Lower leg skin (tissue), 4 donors: ENCODE measurements around the gene THOC5. TPM values are rescaled to one million over a fixed set of nuclear protein-coding genes. Genes with fewer than 3 reads are reported as not detected.

Experiments used
- DNase-seq, 2 donors: peaks; one replicate each; pipeline ENCODE4 v3.0.0-alpha.2; 2019; ENCODE audit warnings: low spot score in 2 of 2
- H3K4me3 ChIP-seq: fragments of 200-600 bp; sonication (generic); 2 replicates; pipeline ENCODE4 v1.5.1; 2017; ENCODE audit warnings: mild to moderate bottlenecking, low read depth; ENCODE audit not compliant: poor library complexity, severe bottlenecking
- POLR2A ChIP-seq, 2 donors: fragments of 450-650 bp; IDR thresholded peaks; one replicate each; pipeline ENCODE4 v1.6.1; 2016 to 2017; ENCODE audit warnings: antibody characterized with exemption in 2 of 2, mild to moderate bottlenecking in 1 of 2, moderate library complexity in 1 of 2
- WGBS, 2 donors: methylation state at CpG; one replicate each; pipeline ENCODE4 v1.1.5; 2018; 5-methylcytosine and 5-hydroxymethylcytosine counted together
- intact Hi-C: fragments of 100-400 bp; cut with DNase I; formaldehyde crosslinking; loops from one replicate; pipeline ENCODE4 v1.15.0; 2023; ENCODE audit warnings: low total_unique reads
- total RNA-seq, 4 donors: library from RNA; depleted of rRNA; stranded (reverse); fragments of >200 nt; gene quantifications; one replicate each; pipeline ENCODE4 v1.1.0, GENCODE V29; 2016
- TF ChIP-seq, protein P1 (sequence below), 3 donors: fragments of 450-650 bp; IDR thresholded peaks; one replicate each; pipeline ENCODE4 v1.5.1; 2016; ENCODE audit warnings: antibody characterized with exemption in 3 of 3, mild to moderate bottlenecking in 3 of 3, moderate library complexity in 2 of 3

THOC5 gene
- total RNA-seq, 4 donors from 2014 or later = 14.2 to 30.5 (median 23.3) TPM

DNA sequence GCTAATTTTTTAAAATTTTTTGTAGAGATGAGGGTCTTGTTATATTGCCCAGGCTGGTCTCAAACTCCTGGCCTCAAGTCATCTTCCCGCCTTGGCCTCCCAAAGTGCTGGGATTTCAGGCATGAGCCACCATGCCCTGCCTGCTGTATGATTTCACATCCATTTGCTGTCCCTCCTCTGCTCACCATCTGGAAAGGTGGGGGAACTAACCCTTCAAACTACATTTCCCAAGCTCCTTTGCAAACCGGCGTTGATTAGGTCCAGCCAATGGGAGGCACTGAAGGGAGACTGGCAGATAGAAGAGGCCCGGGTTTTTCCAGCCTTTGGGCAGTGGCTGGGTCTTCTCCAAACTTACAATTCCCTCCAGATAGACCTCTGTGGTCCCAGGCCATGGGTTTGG lies 95.8 kb downstream of the THOC5 start:
- no peak for TF ChIP-seq POLR2A (IDR thresholded peaks at IDR 0.05)
- TF ChIP-seq, protein P1, sequence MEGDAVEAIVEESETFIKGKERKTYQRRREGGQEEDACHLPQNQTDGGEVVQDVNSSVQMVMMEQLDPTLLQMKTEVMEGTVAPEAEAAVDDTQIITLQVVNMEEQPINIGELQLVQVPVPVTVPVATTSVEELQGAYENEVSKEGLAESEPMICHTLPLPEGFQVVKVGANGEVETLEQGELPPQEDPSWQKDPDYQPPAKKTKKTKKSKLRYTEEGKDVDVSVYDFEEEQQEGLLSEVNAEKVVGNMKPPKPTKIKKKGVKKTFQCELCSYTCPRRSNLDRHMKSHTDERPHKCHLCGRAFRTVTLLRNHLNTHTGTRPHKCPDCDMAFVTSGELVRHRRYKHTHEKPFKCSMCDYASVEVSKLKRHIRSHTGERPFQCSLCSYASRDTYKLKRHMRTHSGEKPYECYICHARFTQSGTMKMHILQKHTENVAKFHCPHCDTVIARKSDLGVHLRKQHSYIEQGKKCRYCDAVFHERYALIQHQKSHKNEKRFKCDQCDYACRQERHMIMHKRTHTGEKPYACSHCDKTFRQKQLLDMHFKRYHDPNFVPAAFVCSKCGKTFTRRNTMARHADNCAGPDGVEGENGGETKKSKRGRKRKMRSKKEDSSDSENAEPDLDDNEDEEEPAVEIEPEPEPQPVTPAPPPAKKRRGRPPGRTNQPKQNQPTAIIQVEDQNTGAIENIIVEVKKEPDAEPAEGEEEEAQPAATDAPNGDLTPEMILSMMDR (IDR thresholded peaks at IDR 0.05) = no peak
- intact Hi-C loops = no loop called here
- DNase-seq = no peak
- WGBS, 2 donors = 39 to 43% methylated on average over 4 of the region's 4 CpGs
- H3K4me3 ChIP-seq = no peak overlapping the region

DNA sequence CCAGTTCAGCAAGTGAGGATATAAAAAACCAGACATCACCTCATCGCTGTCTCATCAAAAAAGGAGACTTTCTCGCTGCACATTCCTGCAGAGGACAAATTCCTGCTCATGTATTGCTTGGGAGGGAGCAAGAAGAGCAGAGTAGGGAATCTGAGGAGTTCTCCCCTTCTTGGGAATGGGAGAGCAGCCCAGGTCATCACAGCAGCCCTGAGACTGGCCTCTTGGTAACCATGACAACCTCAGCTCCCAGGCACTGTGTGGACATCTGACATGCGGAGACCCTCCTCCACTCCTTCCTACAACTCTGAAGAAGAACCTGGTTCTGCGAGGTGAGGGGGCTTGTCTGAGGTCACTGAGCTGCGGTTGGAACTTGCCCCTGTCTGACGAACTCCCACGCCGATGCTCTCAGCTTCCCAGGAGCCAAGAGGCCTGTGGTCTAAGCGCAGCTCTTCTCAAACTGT lies 97.3 kb downstream of the THOC5 start:
- WGBS, 2 donors = 66 to 93% methylated on average over 5 to 9 of the region's 9 CpGs

More for the DNA sequence above, 97.3 kb downstream of the THOC5 start:
- intact Hi-C loops = no loop called here
- TF ChIP-seq, protein P1 (IDR thresholded peaks at IDR 0.05) = no peak
- no peak for TF ChIP-seq POLR2A (IDR thresholded peaks at IDR 0.05)
- no peak overlapping the region for H3K4me3 ChIP-seq
- DNase-seq = no peak

Other genes starting within 250 kb of the THOC5 start
- 10 to 100 TPM; 58.0 to 75.0 (median 67.8) TPM for gene GAS2L1, start 247.1 kb downstream of the THOC5 start, total RNA-seq
- 1 to 10 TPM in 2 of 4 donors, under 1 TPM in 2; 0.17 to 2.9 (median 0.80) TPM for gene RASL10A, start 238.1 kb downstream of the THOC5 start, total RNA-seq
- gene AP1B1, start 165.2 kb downstream of the THOC5 start, total RNA-seq = 10 to 100 TPM; 65.4 to 95.5 (median 79.0) TPM
- not detected for gene RFPL1, start 115.2 kb downstream of the THOC5 start, total RNA-seq
- gene NEFH, start 73.5 kb downstream of the THOC5 start, total RNA-seq = 1 to 10 TPM in 1 of 4 donors, under 1 TPM in 3; 0.23 to 3.0 (median 0.53) TPM
- gene NIPSNAP1, start 27.4 kb upstream of the THOC5 start, total RNA-seq = 10 to 100 TPM; 19.8 to 23.7 (median 21.8) TPM
- gene NF2, start 49.9 kb upstream of the THOC5 start, total RNA-seq = 10 to 100 TPM; 16.7 to 32.0 (median 25.2) TPM
- not detected for gene CABP7, start 166.2 kb upstream of the THOC5 start, total RNA-seq
- 10 to 100 TPM; 17.2 to 30.1 (median 21.8) TPM for gene ZMAT5, start 213.2 kb upstream of the THOC5 start, total RNA-seq
- gene UQCR10, start 213.6 kb upstream of the THOC5 start, total RNA-seq = 10 to 100 TPM; 23.1 to 65.8 (median 44.3) TPM